NCI-H1048 (cell line): ENCODE measurements around the gene DNM3.
"Not testable (repeated sequence)": the region's sequence is repeated elsewhere in the genome, so short reads cannot be mapped to it uniquely, and the experiment has no call there.

Experiments
- DNase-seq: peaks from one replicate; lab custom pipeline; 2025; lab: John Stamatoyannopoulos, UW

Gene DNM3

DNA sequence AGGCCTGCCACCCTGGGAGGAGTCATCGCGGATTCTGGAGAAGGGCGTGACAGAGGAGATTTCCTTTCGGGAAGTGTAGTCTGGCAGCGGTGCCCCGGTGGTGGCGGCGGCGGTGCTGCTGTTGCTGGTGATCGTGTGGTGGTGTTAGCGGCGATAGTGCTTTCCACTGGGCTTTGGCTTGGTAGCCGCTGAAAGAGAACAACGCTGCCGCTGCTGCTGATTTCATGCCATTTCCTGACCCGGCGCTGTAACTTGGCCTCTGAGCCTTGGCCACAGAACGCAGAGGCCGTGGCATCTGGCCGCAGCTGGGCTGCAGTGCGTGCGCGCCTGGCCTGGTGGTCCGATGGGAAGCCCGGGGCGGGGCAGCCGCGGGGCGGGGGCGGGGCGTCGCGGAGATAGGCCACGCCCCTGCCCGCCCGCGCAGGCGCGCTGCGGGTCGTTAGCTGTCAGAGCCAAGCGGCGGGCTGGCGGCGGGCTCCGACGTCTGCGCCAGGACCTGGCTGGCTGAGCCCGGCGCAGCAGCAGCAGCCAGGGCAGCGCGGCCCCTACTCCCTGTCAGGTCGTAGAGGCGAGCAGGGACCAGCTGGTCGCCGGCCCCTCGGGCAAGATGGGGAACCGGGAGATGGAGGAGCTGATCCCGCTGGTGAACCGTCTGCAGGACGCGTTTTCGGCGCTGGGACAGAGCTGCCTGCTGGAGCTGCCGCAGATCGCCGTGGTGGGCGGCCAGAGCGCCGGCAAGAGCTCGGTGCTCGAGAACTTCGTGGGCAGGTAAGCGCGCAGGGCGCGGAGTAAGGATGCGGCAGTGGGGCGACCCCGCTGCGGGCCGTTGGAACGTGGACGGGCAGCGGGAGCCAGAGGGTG is at the start of gene DNM3:
DNM3 (plus strand) TSS at position 449 of the 861 bp plus-strand sequence; CDS start at position 608, 159 bp downstream.
- DNase-seq = no peak

DNA sequence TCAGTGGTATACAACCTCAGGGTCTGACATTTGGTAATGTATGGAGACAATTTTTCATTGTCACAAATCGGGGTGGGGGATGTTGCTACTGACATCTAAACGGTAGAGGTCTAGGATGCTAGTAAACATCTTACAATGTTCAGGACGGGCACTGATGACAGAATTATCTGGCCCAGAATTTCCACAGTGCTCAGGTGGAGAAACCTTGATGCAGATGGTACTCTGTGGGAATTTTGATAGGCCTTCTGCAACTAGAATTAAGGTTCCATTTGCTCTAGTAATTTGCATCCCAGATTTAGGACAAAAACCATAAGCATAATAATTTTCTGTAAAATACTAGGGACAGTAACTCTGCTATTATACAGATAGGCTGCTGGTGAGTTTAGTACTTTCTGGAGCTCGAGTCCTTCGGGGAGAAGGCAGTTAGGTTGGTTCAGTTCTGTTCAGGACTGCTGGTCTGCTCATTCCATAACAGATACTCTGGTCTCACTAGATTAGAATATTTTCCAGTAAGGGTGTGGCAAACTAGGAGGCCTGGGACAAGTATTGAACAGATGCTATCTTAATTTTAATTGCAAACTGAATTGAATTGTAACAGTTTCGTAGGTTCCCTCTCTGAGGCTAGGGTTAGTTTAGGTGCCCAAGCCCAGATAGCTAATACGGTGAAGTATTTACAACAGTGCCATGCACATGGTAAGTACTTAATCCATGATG is 48.5 kb upstream of the DNM3 start:
- DNase-seq = no peak

DNA sequence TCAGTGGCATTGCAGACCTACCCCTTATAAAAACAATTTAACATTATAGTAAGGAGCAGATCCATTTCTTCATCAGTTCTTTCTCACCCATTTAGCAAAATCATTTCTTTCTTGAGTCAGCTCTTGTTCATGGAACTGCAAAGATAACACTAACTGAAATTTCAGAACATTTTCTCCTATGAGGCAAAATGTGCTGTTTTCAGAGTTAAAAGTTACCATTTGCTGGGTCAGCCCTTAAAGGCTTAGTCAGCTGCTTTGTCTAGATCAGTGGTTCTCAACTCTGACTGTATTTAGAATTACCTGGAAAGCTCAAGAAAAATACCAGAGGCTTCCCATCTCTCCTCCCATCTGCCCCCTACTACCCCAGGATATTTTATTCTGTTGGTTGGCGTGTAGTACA is 47.7 kb upstream of the DNM3 start:
- no peak for DNase-seq

DNA sequence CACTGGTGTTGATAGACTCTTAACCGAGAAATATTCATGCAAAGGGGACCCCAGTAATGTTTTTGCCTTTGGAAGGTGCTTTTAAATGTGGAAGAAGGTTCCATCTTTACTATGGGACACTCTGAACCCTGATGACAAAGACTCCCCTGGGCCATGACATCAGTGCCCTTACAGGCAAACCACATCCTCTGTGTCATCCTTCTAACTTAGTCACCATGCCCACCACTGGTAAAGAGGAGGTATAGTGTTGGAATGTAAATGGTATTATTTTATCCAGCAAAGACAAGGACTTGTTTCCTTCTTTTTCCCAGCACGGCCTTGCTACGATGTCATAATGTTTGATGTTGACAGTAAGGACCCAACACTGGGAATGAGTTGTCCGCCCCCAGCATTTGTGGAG is 47.2 kb upstream of the DNM3 start:
- DNase-seq = no peak

DNA sequence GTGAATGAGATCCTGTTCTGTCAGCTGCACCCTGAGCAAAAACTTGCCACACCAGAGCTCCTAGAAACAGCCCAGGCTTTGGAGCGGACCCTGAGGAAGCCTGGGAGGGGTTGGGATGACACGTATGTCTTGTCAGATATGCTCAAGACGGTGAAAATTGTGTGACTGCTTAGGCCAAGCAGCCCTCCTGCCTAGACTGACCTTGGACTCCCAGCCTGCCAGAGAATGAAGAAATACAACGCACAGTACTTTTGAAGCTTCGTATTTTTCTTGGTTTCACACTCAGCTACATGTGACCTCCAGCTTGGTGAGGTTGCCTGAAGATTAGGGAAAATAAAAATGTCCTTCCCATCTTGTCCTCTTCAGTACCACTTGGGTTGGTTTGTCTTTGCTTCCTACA is 44.7 kb upstream of the DNM3 start:
- DNase-seq = no peak

DNA sequence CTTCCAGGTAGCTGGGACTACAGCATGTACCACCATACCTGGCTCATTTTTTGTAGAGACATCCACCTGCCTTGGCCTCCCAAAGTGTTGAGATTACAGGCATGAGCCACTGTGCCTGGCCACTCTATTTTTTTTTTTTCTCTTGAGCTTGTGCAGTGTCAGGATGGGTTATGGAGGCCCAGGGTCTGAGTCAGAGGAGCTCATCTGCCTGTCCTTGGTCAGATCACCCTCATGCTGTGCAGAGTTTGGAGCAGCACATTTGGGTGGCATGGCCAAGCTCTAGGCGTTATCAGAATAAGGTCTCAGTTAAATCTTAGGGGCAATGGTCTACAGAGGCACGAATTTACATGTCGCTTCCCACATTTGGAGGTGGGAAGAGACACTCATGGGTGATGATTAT is 43.0 kb upstream of the DNM3 start:
- DNase-seq = no peak

DNA sequence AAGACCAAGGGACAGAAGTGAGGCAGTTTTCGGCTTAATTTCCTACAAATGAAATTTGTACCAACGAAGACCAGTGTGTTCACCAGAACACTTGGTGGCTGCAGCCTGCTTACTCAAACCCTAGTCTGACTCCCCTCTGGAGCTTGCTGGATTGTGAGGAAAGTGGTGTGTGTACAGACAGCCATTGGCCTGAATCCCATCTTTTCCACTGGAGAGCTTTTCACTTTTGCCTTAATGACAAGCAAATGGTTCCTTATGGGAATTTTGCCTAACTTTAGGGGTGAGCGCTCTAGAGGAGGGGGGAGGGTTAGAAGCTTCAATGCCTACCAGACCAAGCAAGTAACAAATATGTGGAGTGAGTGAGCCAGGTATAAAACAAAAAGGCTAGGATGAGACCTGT is 42.5 kb upstream of the DNM3 start:
- DNase-seq = no peak

DNA sequence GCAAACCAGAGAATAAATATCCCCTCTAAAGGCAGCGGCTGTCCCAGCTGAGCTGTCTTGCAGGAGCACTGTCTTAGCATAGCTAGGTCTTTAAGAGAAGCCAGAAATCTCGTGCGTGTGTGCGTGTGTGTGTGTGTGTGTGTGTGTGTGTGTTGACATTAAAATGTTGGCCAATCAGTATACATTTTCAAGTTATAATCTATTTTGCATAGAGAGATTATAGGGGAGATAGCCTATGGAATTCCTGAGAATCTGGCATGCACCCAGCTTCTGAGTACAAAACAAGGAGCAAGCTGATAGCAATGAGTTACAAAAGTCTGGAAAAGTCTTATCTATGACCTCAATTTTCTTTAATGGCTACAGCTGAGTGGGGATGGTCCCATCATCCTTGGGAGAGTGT is 42.1 kb upstream of the DNM3 start:
- peak; percentile 35 for DNase-seq

DNA sequence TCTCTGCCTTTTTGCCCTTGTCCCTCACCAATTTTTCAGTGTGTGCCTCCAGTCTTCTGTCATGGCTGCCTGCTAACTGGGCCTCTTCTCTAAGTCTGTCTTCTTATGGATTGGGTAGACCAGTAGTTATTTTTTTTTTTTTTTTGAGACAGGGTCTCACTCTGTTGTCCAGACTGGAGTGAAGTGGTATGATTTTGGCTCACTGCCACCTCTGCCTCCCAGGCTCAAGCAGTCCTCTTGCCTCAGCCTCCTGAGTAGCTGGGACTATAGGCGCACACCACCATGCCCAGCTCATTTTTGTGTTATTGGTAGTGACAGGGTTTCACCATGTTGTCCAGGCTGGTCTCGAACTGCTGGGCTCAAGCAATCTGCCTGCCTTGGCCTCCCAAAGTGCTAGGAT is 41.6 kb upstream of the DNM3 start:
- not testable (repeated sequence) for DNase-seq

DNA sequence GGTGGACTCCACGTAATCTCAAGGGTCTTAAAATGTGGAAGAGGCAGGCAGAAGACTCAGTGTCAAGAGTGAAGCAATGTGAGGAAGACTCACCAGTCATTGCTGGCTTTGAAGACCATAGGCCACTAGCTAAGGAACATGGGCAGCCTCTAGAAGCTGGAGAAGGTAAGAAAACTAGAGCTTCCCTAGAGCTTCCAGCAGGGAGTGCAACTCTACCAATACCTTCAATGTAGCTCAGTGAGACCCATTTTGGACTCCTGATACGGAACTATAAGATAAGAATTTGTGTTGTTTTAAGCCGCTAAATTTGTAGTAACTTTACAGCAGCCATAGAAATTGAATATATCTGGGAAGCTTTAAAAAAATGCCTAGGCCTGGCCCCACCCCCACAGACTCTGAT is 41.0 kb upstream of the DNM3 start:
- no peak for DNase-seq

DNA sequence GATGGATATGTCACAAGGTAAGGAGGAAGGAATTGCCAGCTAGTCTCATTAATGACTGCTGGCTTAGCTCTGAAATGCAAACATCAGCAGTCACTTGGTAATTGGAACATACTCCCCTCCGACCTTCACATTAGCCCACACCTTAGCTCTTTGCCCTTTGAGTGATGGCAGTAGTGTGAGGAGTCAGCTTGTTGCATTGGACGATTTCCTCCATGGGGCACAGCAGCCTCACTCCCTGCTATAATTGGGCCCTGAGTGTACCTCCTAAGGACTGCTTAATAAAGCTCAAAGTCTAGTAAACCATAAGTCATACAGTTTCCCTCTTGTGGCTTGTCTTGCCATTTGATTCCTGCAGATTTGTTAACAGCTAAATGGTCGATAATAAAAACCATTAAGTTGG is 40.4 kb upstream of the DNM3 start:
- no peak for DNase-seq

DNA sequence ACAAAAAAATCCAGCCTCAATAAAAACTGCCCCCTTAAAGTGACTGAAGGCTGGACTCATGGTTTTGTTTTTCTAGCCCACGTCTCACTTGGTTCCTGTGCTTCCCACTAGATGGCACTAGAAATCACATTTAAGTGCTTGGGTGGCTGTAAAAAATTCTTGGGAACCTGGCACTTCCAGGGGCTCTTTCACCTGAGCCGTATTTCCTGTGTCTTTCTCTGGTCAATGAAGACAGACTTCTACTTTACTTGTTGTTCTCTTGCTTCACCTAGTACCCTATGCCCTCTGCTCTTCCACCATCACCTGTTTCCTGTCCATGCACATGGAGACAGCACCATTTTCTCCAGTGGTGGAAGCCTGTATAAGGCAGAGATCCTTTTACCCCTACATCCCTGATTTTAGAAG is 39.8 kb upstream of the DNM3 start:
- peak; percentile 42 for DNase-seq

DNA sequence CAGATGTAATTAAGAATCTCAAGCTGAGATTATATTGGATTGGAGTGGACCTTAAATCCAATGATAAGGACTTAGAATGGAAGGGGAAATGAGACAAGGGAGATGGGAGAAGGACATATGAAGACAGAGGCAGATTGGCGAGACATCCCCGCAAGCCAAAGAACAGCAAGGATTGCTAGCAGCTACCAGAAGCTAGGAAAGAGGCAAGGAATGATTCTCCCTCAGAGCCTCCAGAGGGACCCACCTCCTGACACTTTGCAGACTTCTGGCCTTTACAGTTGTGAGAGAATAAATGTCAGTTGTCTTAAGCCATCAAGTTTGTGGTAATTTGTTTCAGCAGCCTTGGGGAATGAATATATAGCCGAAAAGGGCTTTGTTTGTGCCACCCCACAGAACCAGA is 39.1 kb upstream of the DNM3 start:
- no peak for DNase-seq

DNA sequence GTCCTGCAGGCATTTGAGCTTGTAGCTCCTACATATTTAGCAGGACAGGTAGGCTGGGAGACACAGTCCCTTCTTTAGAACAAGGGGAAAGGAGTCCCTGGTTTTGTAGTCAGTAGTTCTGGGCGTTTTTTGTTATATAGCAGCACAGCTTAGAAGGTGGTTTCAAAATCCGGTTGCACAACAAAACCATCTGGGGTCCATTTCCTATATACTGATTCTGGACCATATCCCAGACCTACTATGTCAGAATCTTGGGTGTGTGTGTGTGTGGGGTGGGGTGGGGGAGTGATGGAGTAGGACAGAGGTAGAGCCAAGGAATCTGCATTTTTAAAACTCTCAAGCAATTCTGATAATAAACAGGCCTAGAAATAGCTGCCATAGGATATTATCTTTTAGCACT is 38.3 kb upstream of the DNM3 start:
- no peak for DNase-seq

DNA sequence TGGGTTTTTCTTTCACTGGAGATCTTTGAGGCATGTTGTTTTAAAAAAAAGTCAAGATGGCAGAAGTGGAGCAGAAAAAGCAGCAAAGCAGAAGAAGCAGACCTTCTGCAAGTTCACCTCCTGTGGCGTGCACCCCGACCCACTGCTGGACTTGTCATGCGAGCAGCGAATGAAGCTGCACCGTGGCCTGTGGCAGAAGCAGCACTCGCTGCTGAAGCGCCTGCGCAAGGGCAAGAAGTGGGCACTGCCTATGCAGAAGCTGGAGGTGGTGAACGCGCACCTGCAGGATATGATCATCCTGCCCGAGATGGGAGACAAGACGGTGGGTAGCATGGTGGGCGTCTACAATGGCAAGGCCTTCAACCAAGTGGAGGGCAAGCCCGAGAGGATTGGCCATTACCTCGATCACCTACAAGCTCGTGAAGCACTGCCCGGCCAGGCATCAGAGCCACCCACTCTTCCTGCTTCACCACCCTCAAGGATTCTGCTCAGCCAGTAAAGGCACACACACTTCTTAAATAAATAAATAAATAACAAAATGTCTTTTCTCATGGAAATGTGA is 37.8 kb upstream of the DNM3 start:
- no peak for DNase-seq

DNA sequence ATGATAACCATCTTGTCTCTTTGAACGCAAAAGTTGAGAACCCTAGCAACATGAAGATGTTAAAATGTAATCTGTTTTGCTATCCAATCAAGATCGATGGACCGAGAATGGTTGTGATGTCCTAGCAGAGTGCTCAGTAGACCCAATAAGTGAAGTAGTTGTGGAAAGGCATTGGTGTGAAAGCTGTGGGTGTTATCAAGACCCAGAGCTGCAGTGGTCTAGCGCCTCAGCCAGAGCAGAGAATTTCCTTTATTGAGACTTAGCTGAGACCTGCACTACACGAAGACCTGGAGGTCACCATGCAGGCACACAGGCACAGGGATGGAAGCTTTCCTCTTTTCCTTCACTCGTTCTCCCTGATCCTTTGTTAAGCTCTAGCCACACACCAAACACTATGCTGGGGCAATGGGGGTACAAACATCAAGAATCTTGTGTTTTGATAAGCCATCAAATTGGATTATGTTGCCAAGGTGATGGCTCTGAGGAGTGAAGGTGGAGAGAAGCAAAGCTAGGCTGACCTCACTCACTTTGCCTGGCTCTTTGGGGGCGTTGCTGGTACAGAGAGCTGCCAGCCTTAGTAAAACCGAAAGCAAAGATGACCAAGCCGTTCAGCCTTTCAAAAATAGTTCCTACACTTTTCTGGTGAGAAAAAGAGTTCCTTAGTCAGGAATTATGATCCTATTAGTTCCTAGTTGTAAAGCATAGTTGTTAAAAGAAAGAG is 35.7 kb upstream of the DNM3 start:
- no peak for DNase-seq

DNA sequence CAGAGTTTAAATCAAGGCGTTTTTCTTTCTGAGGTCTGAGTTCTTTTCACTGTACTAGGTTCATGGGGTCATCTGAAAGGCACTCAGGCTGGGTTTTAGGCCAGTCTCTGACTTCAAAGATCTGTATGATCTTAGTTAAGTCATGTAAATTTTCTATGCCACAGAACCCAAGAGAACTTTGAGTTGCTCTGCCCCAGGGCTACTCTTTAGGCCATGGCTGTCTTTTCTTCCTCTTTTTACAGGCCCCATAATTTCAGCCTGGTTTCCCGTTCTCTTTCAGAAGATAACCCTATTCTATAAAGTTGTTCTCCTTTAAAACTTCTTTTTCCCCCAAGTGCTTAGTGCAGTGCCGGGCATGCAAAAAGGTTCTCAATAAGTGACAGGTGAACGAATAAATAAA is 33.7 kb upstream of the DNM3 start:
- no peak for DNase-seq

DNA sequence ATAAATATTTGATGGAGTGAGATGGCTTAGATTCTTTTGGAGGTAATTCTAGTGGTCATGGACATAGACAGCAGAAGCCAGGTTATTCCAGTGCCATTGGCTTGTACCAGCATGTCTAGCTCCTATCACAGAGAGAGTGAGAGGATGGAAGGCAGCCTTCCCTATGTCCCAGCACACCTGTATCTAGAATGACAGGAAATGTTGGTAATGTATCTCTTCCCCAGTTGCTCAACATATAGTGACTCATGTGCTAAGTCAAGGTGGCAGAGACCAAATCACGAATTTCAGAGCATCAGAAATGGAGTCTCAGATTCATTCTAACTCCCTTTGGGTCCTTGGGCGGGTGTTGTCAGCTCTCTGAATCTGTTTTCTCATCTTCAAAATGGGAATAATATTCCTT is 31.5 kb upstream of the DNM3 start:
- no peak for DNase-seq

DNA sequence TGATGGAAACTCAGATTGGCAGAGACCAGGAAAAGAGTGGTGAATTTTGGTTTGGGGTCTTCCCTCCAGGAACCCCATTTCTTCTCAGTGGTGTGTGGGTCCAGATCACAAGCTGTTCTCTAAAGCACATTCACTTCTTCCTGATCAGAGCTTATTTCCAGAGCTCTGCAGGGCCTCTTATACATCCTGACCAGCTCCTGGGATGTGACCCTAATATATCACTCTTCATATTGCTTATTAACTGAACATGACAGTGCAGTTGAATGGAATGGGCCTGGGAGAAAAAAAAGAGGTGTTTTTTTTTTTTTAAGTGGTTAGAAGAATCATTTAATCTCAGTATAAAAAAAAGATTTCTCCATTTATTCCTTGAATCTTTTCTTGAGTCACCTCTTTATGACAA is 29.6 kb upstream of the DNM3 start:
- no peak for DNase-seq

DNA sequence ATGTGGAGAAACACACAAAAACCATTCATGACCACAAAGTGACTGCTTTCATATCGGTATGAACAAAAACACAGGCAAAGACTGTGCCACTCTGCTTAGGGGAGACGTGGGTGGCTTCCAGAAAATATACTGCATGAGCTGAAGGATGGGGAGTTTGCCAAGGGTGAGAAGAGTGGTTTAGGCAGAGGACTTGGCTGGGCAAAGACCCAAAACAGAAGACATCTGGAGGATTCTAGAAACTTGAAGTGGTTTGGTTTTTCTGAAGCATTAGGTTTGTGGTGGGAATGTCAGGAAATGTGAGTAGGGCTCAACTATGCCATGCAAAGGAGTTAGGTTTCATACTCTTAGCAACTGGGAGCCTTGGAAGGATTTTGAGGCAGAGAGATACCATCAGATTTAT is 26.6 kb upstream of the DNM3 start:
- DNase-seq = no peak

DNA sequence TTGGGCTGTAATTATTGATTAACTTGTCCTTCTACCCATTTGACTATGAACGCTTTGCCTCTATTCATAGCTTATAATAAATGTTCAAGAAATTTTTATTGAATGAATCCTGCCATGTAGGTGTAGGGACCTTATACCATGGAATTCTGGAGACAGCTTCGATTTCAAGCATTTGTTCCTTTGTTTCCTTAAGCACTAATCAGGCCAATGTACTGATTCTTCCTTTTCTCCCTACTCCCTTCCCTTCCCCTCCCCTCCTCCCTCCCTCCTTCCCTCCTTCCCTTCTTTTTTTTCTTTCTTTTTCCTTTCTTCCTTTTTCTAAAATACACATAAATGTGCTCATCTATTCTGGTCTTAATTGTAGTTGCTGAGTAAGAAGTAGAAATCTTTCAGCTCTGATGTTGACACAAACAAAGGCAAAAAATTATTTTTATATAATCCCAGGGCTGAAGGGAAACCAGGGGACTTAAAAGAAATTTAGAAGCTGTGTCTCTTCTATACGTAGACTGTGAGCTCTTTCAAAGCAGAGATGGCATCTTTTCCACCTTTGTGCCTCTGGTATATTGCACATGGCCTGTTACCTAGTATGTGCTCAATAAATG is 24.9 kb upstream of the DNM3 start:
- no peak for DNase-seq
